AG04450 (cell line): ENCODE measurements around the gene A4GNT. TPM values are rescaled to one million over a fixed set of nuclear protein-coding genes. Genes with fewer than 3 reads are reported as not detected.

ENCODE experiments used
- CTCF ChIA-PET: fragments of 300-600, 350-600 bp; formaldehyde crosslinking; extraction: SDS; loops from one replicate; lab custom pipeline; 2022; ENCODE audit warnings: antibody characterized with exemption, inconsistent platforms; lab: Charles Lee
- POLR2A ChIA-PET: fragments of 350-600 bp; formaldehyde crosslinking; extraction: SDS; loops from one replicate; lab custom pipeline; 2021; ENCODE audit warnings: antibody characterized with exemption, inconsistent platforms; lab: Yijun Ruan, JAX
- DNase-seq: peaks from one replicate; pipeline ENCODE4 v3.0.0-alpha.2; 2011; ENCODE audit warnings: low read depth, low spot score
- H3K27ac ChIP-seq: one replicate; pipeline ENCODE4 v1.5.1; 2012; ENCODE audit warnings: low read depth, low read length, control low read depth
- H3K27me3 ChIP-seq: one replicate; pipeline ENCODE4 v1.6.0; 2012; ENCODE audit warnings: low read length; ENCODE audit not compliant: control insufficient read depth, insufficient read depth
- H3K4me3 ChIP-seq: 2 replicates; pipeline ENCODE4 v1.5.1; 2011; ENCODE audit warnings: mild to moderate bottlenecking, low read depth, low read length, control low read depth
- H3K9me3 ChIP-seq: 2 replicates; pipeline ENCODE4 v1.5.1; 2012; ENCODE audit warnings: low read length; ENCODE audit not compliant: control insufficient read depth, insufficient read depth
- CTCF ChIP-seq: IDR thresholded peaks from 2 replicates; pipeline ENCODE4 v1.5.1; 2011; ENCODE audit warnings: low read depth, low read length, control low read depth, inconsistent platforms
- polyA plus RNA-seq: library from polyadenylated mRNA; depleted of rRNA; stranded (reverse); fragments of >200 nt; gene quantifications from 2 replicates; pipeline ENCODE4 v1.2.3, GENCODE V29; 2011; rRNA removed

The A4GNT gene
- polyA plus RNA-seq, 1 experiment = not detected

GRCh38 chr3:138078096-138078495 is 54.1 kb downstream of the A4GNT start:
- Histone ChIP-seq H3K27ac (no peak overlapping the region), H3K9me3 (no peaks in the 10 kb centered on the region), H3K27me3 (no peaks in the 10 kb centered on the region), H3K4me3 (no peak overlapping the region)
- no peak for TF ChIP-seq CTCF
- ChIA-PET CTCF (interaction anchor here (2.9 kb wide), 1 partner anchor 41 kb away, joined by 19 read pairs; no protein-coding TSS in a partner anchor), POLR2A (no interaction called here)
- DNase-seq = no peak

Other genes with a start within 250 kb of the A4GNT start
- gene CLDN18, start 122.2 kb downstream of the A4GNT start, polyA plus RNA-seq = not detected in 2 replicates
- gene DZIP1L, start 16.8 kb downstream of the A4GNT start, polyA plus RNA-seq = 5.7 and 7.9 TPM in 2 replicates
- gene DBR1, start 42.5 kb upstream of the A4GNT start, polyA plus RNA-seq = 10.5 and 12.8 TPM in 2 replicates
- 48.2 and 61.2 TPM in 2 replicates for gene ARMC8, start 54.9 kb upstream of the A4GNT start, polyA plus RNA-seq
- gene NME9, start 197.5 kb upstream of the A4GNT start, polyA plus RNA-seq = 0.19 TPM in 1 of 2 replicates, not detected in the other
- 58.3 and 59.1 TPM in 2 replicates for gene MRAS, start 216.2 kb upstream of the A4GNT start, polyA plus RNA-seq